Endothelial cell of umbilical vein (primary cell): ENCODE measurements around the gene LAMB3.

Experiments
- GATA2 ChIP-seq: IDR thresholded peaks from 2 replicates; pipeline ENCODE4 v1.7.0; 2011; ENCODE audit warnings: low read depth, mild to moderate bottlenecking, moderate library complexity, mixed read lengths, low read length; ENCODE audit not compliant: insufficient read length, insufficient read depth
- POLR2A ChIP-seq: IDR thresholded peaks from 2 replicates; pipeline ENCODE4 v1.6.1; 2012; ENCODE audit warnings: low read depth, mild to moderate bottlenecking, control low read depth, low read length
- POLR2AphosphoS5 ChIP-seq: IDR thresholded peaks from 2 replicates; pipeline ENCODE4 v1.6.1; 2012; ENCODE audit warnings: low read depth, mild to moderate bottlenecking, control low read depth, low read length, moderate library complexity; ENCODE audit not compliant: insufficient read depth

DNA sequence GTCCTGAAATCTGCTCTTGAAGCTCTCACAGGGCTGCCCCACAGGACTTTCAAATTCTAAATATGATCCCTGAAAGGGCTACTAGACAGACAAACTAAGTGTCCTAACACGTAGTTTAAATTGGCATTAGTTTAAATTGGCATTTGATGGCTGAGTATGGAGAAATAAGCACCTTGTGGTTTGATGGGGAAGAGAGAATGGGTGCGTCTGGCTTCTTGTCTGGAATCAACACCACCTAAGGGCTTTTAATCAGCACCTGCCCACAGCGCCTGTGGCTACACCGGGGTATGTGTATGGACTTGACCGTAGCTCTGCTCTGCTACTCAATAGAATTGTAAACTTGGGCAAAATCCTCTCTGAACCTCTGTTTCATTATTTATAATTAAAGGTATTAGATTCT is 5.7 kb upstream of the LAMB3 start:
- TF ChIP-seq GATA2 (no peak), POLR2A (no peak), POLR2AphosphoS5 (no peak)
